Caco-2 (cell line): ENCODE measurements around the gene N4BP2. TPM values are rescaled to one million over a fixed set of nuclear protein-coding genes. Genes with fewer than 3 reads are reported as not detected.
"Not testable (repeated sequence)": the region's sequence is repeated elsewhere in the genome, so short reads cannot be mapped to it uniquely, and the experiment has no call there.

ENCODE experiments used
- BruUV-seq: library from RNA; stranded (reverse); fragments of 400-500 nt; replicated peaks from 2 replicates; lab custom pipeline; 2021; lab: Mats Ljungman, UMichigan
- CTCF ChIA-PET: fragments of 300-600 bp; sonication (Branson Sonifier 250); formaldehyde crosslinking; loops from one replicate; lab custom pipeline; 2022; ENCODE audit warnings: antibody characterized with exemption; lab: Charles Lee
- POLR2A ChIA-PET: fragments of 300-600 bp; sonication (Branson Sonifier 250); formaldehyde crosslinking; loops from one replicate; lab custom pipeline; 2022; ENCODE audit warnings: antibody characterized with exemption; lab: Charles Lee
- DNase-seq, 2 experiments: peaks; one replicate each; pipeline versions ENCODE4 v3.0.0 to v3.0.0-alpha.2; 2020 to 2022
- H3K27me3 ChIP-seq: replicated peaks from 2 replicates; pipeline ENCODE4 v1.6.0; 2011; ENCODE audit warnings: low read length; ENCODE audit not compliant: control insufficient read depth, insufficient read depth
- H3K36me3 ChIP-seq: 2 replicates; pipeline ENCODE4 v1.5.1; 2011; ENCODE audit warnings: low read length; ENCODE audit not compliant: control insufficient read depth, insufficient read depth
- H3K4me1 ChIP-seq: fragments of 250-450 bp; sonication (Bioruptor Pico); 2 replicates; pipeline ENCODE4 v1.5.1; 2020; ENCODE audit warnings: mild to moderate bottlenecking
- H3K4me3 ChIP-seq: 2 replicates; pipeline ENCODE4 v1.5.1; 2011; ENCODE audit warnings: low read depth, mild to moderate bottlenecking, control low read depth, low read length
- H3K9me3 ChIP-seq: fragments of 250-450 bp; sonication (Bioruptor Pico); 2 replicates; pipeline ENCODE4 v1.5.1; 2020; ENCODE audit warnings: mild to moderate bottlenecking, moderate library complexity
- H3K27ac Mint-ChIP-seq: one replicate; pipeline ENCODE4 v1.8.0; 2022; ENCODE audit warnings: mixed read lengths; ENCODE audit not compliant: unreplicated experiment
- H3K27me3 Mint-ChIP-seq: one replicate; pipeline ENCODE4 v1.8.0; 2022; ENCODE audit warnings: mixed read lengths; ENCODE audit not compliant: insufficient read depth, unreplicated experiment
- H3K36me3 Mint-ChIP-seq: one replicate; pipeline ENCODE4 v1.8.0; 2022; ENCODE audit warnings: mild to moderate bottlenecking, mixed read lengths; ENCODE audit not compliant: insufficient read depth, unreplicated experiment
- H3K4me1 Mint-ChIP-seq: one replicate; pipeline ENCODE4 v1.8.0; 2022; ENCODE audit warnings: low read depth, mixed read lengths; ENCODE audit not compliant: unreplicated experiment
- H3K4me3 Mint-ChIP-seq: one replicate; pipeline ENCODE4 v1.8.0; 2022; ENCODE audit warnings: mild to moderate bottlenecking, moderate library complexity, mixed read lengths; ENCODE audit not compliant: unreplicated experiment
- H3K9me3 Mint-ChIP-seq: one replicate; pipeline ENCODE4 v1.8.0; 2022; ENCODE audit warnings: mixed read lengths; ENCODE audit not compliant: unreplicated experiment
- CTCF ChIP-seq, 2 experiments: fragments of 200-600 bp in 1 of 2; IDR thresholded peaks; 1 replicate in 1 of 2; 2 replicates in 1 of 2; pipeline versions ENCODE4 v1.5.1 to v1.8.0; 2011 to 2022; ENCODE audit warnings: antibody characterized with exemption in 1 of 2, control low read depth in 1 of 2, inconsistent platforms in 1 of 2, low read depth in 1 of 2, low read length in 1 of 2, mild to moderate bottlenecking in 1 of 2, moderate library complexity in 1 of 2; ENCODE audit not compliant: insufficient read depth in 1 of 2, severe bottlenecking in 1 of 2, unreplicated experiment in 1 of 2
- intact Hi-C: fragments of 100-400 bp; cut with micrococcal nuclease; formaldehyde crosslinking; loops from one replicate; pipeline ENCODE4 v1.10.0; 2022; ENCODE audit not compliant: unreplicated experiment
- total RNA-seq: library from RNA; stranded (reverse); gene quantifications from 2 replicates; pipeline ENCODE4 v1.2.3, GENCODE V29; 2022

Gene N4BP2
- total RNA-seq, 1 experiment from 2014 or later: 28.7 TPM

GRCh38 chr4:40024049-40024448, 32.6 kb upstream of the N4BP2 start:
- H3K36me3 Mint-ChIP-seq, H3K4me1 Mint-ChIP-seq, H3K27ac Mint-ChIP-seq, POLR2A ChIA-PET, H3K27me3 ChIP-seq, CTCF ChIA-PET, H3K4me3 Mint-ChIP-seq, DNase-seq, intact Hi-C loops, H3K4me1 ChIP-seq, H3K4me3 ChIP-seq, BruUV-seq, H3K9me3 ChIP-seq, H3K9me3 Mint-ChIP-seq, H3K27me3 Mint-ChIP-seq, H3K36me3 ChIP-seq: not testable (repeated sequence)

DNA sequence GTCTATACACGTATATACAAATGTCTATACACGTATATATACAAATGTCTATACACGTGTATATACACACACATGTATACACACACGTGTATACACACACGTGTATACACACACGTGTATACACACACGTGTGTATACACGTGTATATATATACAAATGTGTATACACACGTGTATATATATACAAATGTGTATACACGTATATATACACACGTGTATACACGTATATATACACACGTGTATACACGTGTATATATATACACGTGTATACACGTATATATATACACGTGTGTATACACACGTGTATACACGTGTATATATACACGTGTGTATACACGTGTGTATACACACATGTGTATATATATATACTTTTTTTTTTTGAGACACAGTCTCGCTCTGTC, 23.9 kb upstream of the N4BP2 start:
- H3K4me1 Mint-ChIP-seq: no peaks in the 10 kb centered on the region
- no peaks in the 10 kb centered on the region for H3K4me1 ChIP-seq
- CTCF ChIA-PET: no interaction called here
- no peaks in the 10 kb centered on the region for H3K36me3 Mint-ChIP-seq
- no peak for DNase-seq
- no peak overlapping the region for H3K27ac Mint-ChIP-seq
- H3K9me3 ChIP-seq: no peaks in the 10 kb centered on the region
- POLR2A ChIA-PET: interaction anchor here (0.6 kb wide), 1 partner anchor 25 kb away, joined by 3 read pairs; no protein-coding TSS in a partner anchor
- H3K9me3 Mint-ChIP-seq: no peaks in the 10 kb centered on the region
- no peaks in the 10 kb centered on the region for H3K36me3 ChIP-seq
- intact Hi-C loops: no loop called here
- H3K4me3 ChIP-seq: no peak overlapping the region
- no TSS peak for BruUV-seq
- no peak overlapping the region for H3K4me3 Mint-ChIP-seq
- no peaks in the 10 kb centered on the region for H3K27me3 ChIP-seq
- no peaks in the 10 kb centered on the region for H3K27me3 Mint-ChIP-seq
- no peak for TF ChIP-seq CTCF (IDR thresholded peaks at IDR 0.05; ENCODE audit: insufficient read depth in 1 of 2, low read depth in 1 of 2, low read length in 1 of 2, severe bottlenecking in 1 of 2, unreplicated experiment in 1 of 2)

DNA sequence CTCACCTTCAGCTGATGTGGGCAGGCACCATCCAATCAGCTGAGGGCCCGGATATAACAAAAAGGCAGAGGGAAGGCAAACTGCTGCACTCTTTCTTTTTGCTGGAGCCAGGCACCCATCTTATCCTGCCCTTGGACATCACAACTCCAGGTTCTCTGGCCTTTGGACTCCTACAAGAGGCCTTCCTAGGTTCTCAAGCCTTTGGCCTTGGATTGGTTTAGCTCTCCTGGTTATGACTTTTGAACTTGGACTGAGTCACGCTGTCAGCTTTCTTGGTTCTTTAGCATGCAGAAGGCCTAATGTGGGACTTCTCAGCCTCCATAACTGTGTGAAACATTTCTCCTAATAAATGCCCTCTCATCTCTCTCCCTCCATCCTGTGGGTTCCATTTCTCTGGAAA, 23.0 kb upstream of the N4BP2 start:
- ChIA-PET POLR2A (no interaction called here), CTCF (no interaction called here)
- Histone ChIP-seq H3K27me3 (no peaks in the 10 kb centered on the region), H3K36me3 (no peaks in the 10 kb centered on the region), H3K4me1 (no peaks in the 10 kb centered on the region), H3K9me3 (no peaks in the 10 kb centered on the region), H3K4me3 (no peak overlapping the region)
- no peak overlapping the region for H3K27ac Mint-ChIP-seq
- H3K9me3 Mint-ChIP-seq: no peaks in the 10 kb centered on the region
- DNase-seq: no peak
- intact Hi-C loops: no loop called here
- no peaks in the 10 kb centered on the region for H3K4me1 Mint-ChIP-seq
- no peaks in the 10 kb centered on the region for H3K36me3 Mint-ChIP-seq
- BruUV-seq: no TSS peak
- H3K4me3 Mint-ChIP-seq: no peak overlapping the region
- H3K27me3 Mint-ChIP-seq: no peaks in the 10 kb centered on the region
- no peak for TF ChIP-seq CTCF (IDR thresholded peaks at IDR 0.05; ENCODE audit: insufficient read depth in 1 of 2, low read depth in 1 of 2, low read length in 1 of 2, severe bottlenecking in 1 of 2, unreplicated experiment in 1 of 2)

DNA sequence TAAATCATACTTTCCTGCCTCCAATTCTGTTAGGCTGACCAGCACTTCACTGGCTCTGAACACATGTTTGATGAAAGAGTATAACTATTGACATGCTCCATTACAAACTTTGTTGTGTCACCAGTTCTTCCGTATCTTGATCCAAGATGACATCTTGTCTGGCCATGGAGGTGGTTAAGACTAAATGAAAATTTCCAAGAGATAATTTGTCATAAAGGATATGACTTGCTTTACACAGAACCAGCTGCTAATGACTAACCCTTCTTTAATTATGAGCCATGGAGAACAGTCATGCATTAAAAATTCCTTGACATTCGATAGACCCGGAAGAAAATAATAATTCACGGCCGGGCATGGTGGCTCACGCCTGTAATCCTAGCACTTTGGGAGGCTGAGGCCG, 17.7 kb upstream of the N4BP2 start:
- H3K4me3 Mint-ChIP-seq: no peak overlapping the region
- intact Hi-C loops: no loop called here
- POLR2A ChIA-PET: no interaction called here

More for the DNA sequence above, 17.7 kb upstream of the N4BP2 start:
- H3K36me3 Mint-ChIP-seq: no peaks in the 10 kb centered on the region
- no peak overlapping the region for H3K4me3 ChIP-seq
- no peaks in the 10 kb centered on the region for H3K9me3 Mint-ChIP-seq
- H3K9me3 ChIP-seq: no peaks in the 10 kb centered on the region
- TF ChIP-seq CTCF (IDR thresholded peaks at IDR 0.05; ENCODE audit: insufficient read depth in 1 of 2, low read depth in 1 of 2, low read length in 1 of 2, severe bottlenecking in 1 of 2, unreplicated experiment in 1 of 2): no peak
- H3K27me3 ChIP-seq: no peaks in the 10 kb centered on the region
- H3K4me1 Mint-ChIP-seq: no peaks in the 10 kb centered on the region
- no peak overlapping the region for H3K27ac Mint-ChIP-seq
- DNase-seq: no peak
- no peaks in the 10 kb centered on the region for H3K4me1 ChIP-seq
- no TSS peak for BruUV-seq
- CTCF ChIA-PET: no interaction called here
- no peaks in the 10 kb centered on the region for H3K27me3 Mint-ChIP-seq
- H3K36me3 ChIP-seq: no peaks in the 10 kb centered on the region
